Breast epithelium (tissue), 4 donors: ENCODE measurements around the gene CRYBA1. TPM values are rescaled to one million over a fixed set of nuclear protein-coding genes. Genes with fewer than 3 reads are reported as not detected.

Experiments used
- DNase-seq, 2 donors: peaks; one replicate each; pipeline ENCODE4 v3.0.0-alpha.2; 2019; ENCODE audit warnings: low spot score in 2 of 2
- H3K27ac ChIP-seq, 2 donors: fragments of 200-600 bp; sonication (generic) in 1 of 2; one replicate each; pipeline ENCODE4 v1.5.1; 2016 to 2019; ENCODE audit warnings: mild to moderate bottlenecking in 1 of 2
- H3K27me3 ChIP-seq, 2 donors: fragments of 200-600 bp; sonication (generic) in 1 of 2; one replicate each; pipeline versions ENCODE4 v1.5.1 to v1.6.0; 2017 to 2019; ENCODE audit warnings: control low read depth in 1 of 2, mild to moderate bottlenecking in 1 of 2
- H3K36me3 ChIP-seq: fragments of 200-600 bp; one replicate; pipeline ENCODE4 v1.5.1; 2019
- H3K4me1 ChIP-seq, 2 donors: fragments of 200-600 bp; sonication (generic); one replicate each; pipeline ENCODE4 v1.5.1; 2016 to 2019; ENCODE audit warnings: control low read depth in 1 of 2
- H3K4me3 ChIP-seq, 3 donors: fragments of 200-600 bp; sonication (generic); 1 replicate in 2 of 3; 2 replicates in 1 of 3; pipeline ENCODE4 v1.5.1; 2016 to 2019; ENCODE audit warnings: mild to moderate bottlenecking in 3 of 3, moderate library complexity in 2 of 3
- H3K9me3 ChIP-seq, 2 donors: fragments of 200-600 bp; sonication (generic) in 1 of 2; one replicate each; pipeline ENCODE4 v1.5.1; 2016 to 2019; ENCODE audit warnings: control low read depth in 1 of 2
- POLR2A ChIP-seq: fragments of 450-650 bp; IDR thresholded peaks from one replicate; pipeline ENCODE4 v1.6.1; 2016; ENCODE audit warnings: antibody characterized with exemption, mild to moderate bottlenecking, moderate library complexity
- POLR2AphosphoS5 ChIP-seq, 3 donors: sonication (generic); formaldehyde crosslinking; IDR thresholded peaks; one replicate each; pipeline ENCODE4 v1.6.1; 2017; ENCODE audit warnings: antibody characterized with exemption in 3 of 3
- intact Hi-C: fragments of 100-400 bp; cut with DNase I; formaldehyde crosslinking; loops from one replicate; pipeline ENCODE4 v1.15.1; 2023; ENCODE audit warnings: low total_unique reads
- total RNA-seq, 3 donors: library from RNA; depleted of rRNA; stranded (reverse); fragments of >200 nt; gene quantifications; one replicate each; pipeline ENCODE4 v1.1.0, GENCODE V29; 2016
- TF ChIP-seq, protein P1 (sequence below), 3 donors: fragments of 450-650 bp; IDR thresholded peaks; one replicate each; pipeline ENCODE4 v1.5.1; 2016 to 2017; ENCODE audit warnings: antibody characterized with exemption in 3 of 3, mild to moderate bottlenecking in 3 of 3, moderate library complexity in 3 of 3

CRYBA1 gene
- total RNA-seq, 3 donors from 2014 or later = not detected

- intact Hi-C loops = no loop called here
- Histone ChIP-seq H3K27me3 (no peaks in the 10 kb centered on the region), H3K4me3 (no peak overlapping the region), H3K36me3 (no peaks in the 10 kb centered on the region), H3K4me1 (no peaks in the 10 kb centered on the region), H3K27ac (no peak overlapping the region), H3K9me3 (no peaks in the 10 kb centered on the region)
- DNase-seq = no peak
- TF ChIP-seq, protein P1, sequence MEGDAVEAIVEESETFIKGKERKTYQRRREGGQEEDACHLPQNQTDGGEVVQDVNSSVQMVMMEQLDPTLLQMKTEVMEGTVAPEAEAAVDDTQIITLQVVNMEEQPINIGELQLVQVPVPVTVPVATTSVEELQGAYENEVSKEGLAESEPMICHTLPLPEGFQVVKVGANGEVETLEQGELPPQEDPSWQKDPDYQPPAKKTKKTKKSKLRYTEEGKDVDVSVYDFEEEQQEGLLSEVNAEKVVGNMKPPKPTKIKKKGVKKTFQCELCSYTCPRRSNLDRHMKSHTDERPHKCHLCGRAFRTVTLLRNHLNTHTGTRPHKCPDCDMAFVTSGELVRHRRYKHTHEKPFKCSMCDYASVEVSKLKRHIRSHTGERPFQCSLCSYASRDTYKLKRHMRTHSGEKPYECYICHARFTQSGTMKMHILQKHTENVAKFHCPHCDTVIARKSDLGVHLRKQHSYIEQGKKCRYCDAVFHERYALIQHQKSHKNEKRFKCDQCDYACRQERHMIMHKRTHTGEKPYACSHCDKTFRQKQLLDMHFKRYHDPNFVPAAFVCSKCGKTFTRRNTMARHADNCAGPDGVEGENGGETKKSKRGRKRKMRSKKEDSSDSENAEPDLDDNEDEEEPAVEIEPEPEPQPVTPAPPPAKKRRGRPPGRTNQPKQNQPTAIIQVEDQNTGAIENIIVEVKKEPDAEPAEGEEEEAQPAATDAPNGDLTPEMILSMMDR (IDR thresholded peaks at IDR 0.05) = no peak
- TF ChIP-seq POLR2AphosphoS5 (IDR thresholded peaks at IDR 0.05) (no peak), POLR2A (no peak)
Measured at GRCh38 chr17:29243792-29244191, 2.9 kb upstream of the CRYBA1 start.

- no peaks in the 10 kb centered on the region for H3K4me1 ChIP-seq
- TF ChIP-seq POLR2AphosphoS5 (IDR thresholded peaks at IDR 0.05) (no peak), POLR2A (no peak)
- TF ChIP-seq, protein P1 (IDR thresholded peaks at IDR 0.05) = no peak
- H3K27ac ChIP-seq = no peak overlapping the region
- intact Hi-C loops = no loop called here
- H3K27me3 ChIP-seq = no peaks in the 10 kb centered on the region
- no peak overlapping the region for H3K4me3 ChIP-seq
- DNase-seq = no peak
- H3K36me3 ChIP-seq = no peaks in the 10 kb centered on the region
- no peaks in the 10 kb centered on the region for H3K9me3 ChIP-seq
Measured at GRCh38 chr17:29245401-29245800, 1.3 kb upstream of the CRYBA1 start.

DNA sequence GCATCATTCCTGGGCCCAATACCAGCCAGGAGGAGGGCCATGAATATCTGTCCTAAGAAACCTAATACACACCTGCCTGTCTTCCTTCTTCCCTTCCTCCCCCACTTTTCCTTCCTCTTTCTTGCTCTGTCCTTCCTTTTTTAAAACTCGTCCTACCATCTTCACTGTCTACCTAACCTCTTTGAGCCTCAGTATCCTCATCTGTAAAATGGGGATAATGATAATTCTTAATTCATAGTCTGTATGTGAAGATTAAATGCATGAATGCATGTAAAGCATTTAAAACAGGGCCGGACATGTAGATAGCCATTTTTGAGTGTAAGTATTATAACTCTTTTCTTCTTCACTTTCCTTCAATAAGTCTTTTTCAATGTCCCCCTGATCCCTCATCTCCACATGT is 560 bp downstream of the CRYBA1 start:
- Histone ChIP-seq H3K4me1 (no peaks in the 10 kb centered on the region), H3K36me3 (no peaks in the 10 kb centered on the region), H3K9me3 (no peaks in the 10 kb centered on the region), H3K4me3 (no peak overlapping the region), H3K27ac (no peak overlapping the region), H3K27me3 (no peaks in the 10 kb centered on the region)
- intact Hi-C loops = no loop called here
- TF ChIP-seq POLR2A (no peak), POLR2AphosphoS5 (IDR thresholded peaks at IDR 0.05) (no peak)
- TF ChIP-seq, protein P1 (IDR thresholded peaks at IDR 0.05) = no peak
- no peak for DNase-seq

- Histone ChIP-seq H3K4me3 (no peak overlapping the region), H3K36me3 (no peaks in the 10 kb centered on the region), H3K27ac (no peak overlapping the region), H3K9me3 (no peaks in the 10 kb centered on the region), H3K4me1 (no peaks in the 10 kb centered on the region), H3K27me3 (no peaks in the 10 kb centered on the region)
- no peak for DNase-seq
- TF ChIP-seq, protein P1 (IDR thresholded peaks at IDR 0.05) = no peak
- TF ChIP-seq POLR2A = no peak
- TF ChIP-seq POLR2AphosphoS5 (IDR thresholded peaks at IDR 0.05) = no peak
- intact Hi-C loops = no loop called here
Measured at GRCh38 chr17:29248845-29249244, 2.2 kb downstream of the CRYBA1 start.

DNA sequence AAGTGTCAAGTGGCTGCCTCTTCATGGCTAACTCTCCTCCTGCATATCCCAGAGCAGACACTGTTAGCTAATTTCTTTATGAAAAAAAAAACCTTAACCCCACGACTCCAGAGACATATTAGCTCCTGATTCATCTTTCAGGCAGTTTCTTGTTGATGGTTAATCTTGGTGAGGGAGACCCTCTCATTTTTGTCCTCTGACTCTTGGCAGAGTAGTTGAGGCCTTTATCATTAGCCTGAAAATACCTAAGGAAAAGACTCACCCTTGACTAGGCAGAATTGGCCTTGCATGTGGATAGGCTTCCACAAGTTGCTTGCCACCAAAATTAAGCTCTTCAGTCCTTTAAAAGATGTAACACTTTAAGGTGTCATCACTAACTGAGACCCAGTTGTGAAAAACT is 4.0 kb downstream of the CRYBA1 start:
- no peak for DNase-seq
- no peaks in the 10 kb centered on the region for H3K4me1 ChIP-seq
- no peaks in the 10 kb centered on the region for H3K27me3 ChIP-seq
- TF ChIP-seq POLR2AphosphoS5 (IDR thresholded peaks at IDR 0.05) = no peak
- no peak for TF ChIP-seq POLR2A
- TF ChIP-seq, protein P1 (IDR thresholded peaks at IDR 0.05) = no peak
- intact Hi-C loops = no loop called here
- H3K36me3 ChIP-seq = no peaks in the 10 kb centered on the region
- H3K4me3 ChIP-seq = no peak overlapping the region
- H3K9me3 ChIP-seq = no peaks in the 10 kb centered on the region
- H3K27ac ChIP-seq = no peak overlapping the region
